ENCODE measurements around the gene DDTL. TPM values are rescaled to one million over a fixed set of nuclear protein-coding genes. Genes with fewer than 3 reads are reported as not detected.

The DDTL gene
- polyA plus RNA-seq, 1 donor from 2014 or later, result 2.0 TPM

Other genes with a start within 250 kb of the DDTL start
- gene ZNF70, start 215.8 kb upstream of the DDTL start, polyA plus RNA-seq (ENCODE audit: insufficient read depth, low read depth, low replicate concordance), result 1.6 TPM
- 2.7 TPM for gene VPREB3, start 212.5 kb upstream of the DDTL start, polyA plus RNA-seq (ENCODE audit: insufficient read depth, low read depth, low replicate concordance)
- gene C22orf15, start 203.9 kb upstream of the DDTL start, polyA plus RNA-seq (ENCODE audit: insufficient read depth, low read depth, low replicate concordance), result not detected
- gene CHCHD10, start 198.9 kb upstream of the DDTL start, polyA plus RNA-seq (ENCODE audit: insufficient read depth, low read depth, low replicate concordance), result 332 TPM
- gene MMP11, start 194.0 kb upstream of the DDTL start, polyA plus RNA-seq (ENCODE audit: insufficient read depth, low read depth, low replicate concordance), result 8.4 TPM
- 231 TPM for gene SMARCB1, start 179.9 kb upstream of the DDTL start, polyA plus RNA-seq (ENCODE audit: insufficient read depth, low read depth, low replicate concordance)
- 3.1 TPM for gene DERL3, start 127.9 kb upstream of the DDTL start, polyA plus RNA-seq (ENCODE audit: insufficient read depth, low read depth, low replicate concordance)
- gene SLC2A11, start 109.0 kb upstream of the DDTL start, polyA plus RNA-seq (ENCODE audit: insufficient read depth, low read depth, low replicate concordance), result 21.1 TPM
- gene MIF, start 72.5 kb upstream of the DDTL start, polyA plus RNA-seq (ENCODE audit: insufficient read depth, low read depth, low replicate concordance), result 583 TPM
- gene GSTT2B, start 5.7 kb upstream of the DDTL start, polyA plus RNA-seq (ENCODE audit: insufficient read depth, low read depth, low replicate concordance), result 1.6 TPM
- 116 TPM for gene DDT, start 7.6 kb downstream of the DDTL start, polyA plus RNA-seq (ENCODE audit: insufficient read depth, low read depth, low replicate concordance)
- not detected for gene GSTT2, start 13.2 kb downstream of the DDTL start, polyA plus RNA-seq (ENCODE audit: insufficient read depth, low read depth, low replicate concordance)
- not detected for gene GSTT4, start 38.6 kb downstream of the DDTL start, polyA plus RNA-seq (ENCODE audit: insufficient read depth, low read depth, low replicate concordance)
- gene CABIN1, start 44.4 kb downstream of the DDTL start, polyA plus RNA-seq (ENCODE audit: insufficient read depth, low read depth, low replicate concordance), result 54.3 TPM
- 2.7 TPM for gene SUSD2, start 214.6 kb downstream of the DDTL start, polyA plus RNA-seq (ENCODE audit: insufficient read depth, low read depth, low replicate concordance)

Measured in brain (organoid and tissue), 1 donor.